HEK293 (cell line): ENCODE measurements around the gene SEC24C.

Experiments used
- CTCF ChIP-seq: fragments of 450-650 bp; formaldehyde crosslinking; IDR thresholded peaks from 2 replicates; pipeline ENCODE4 v1.5.1; 2016; ENCODE audit warnings: missing biosample characterization, missing genetic modification characterization
- PRDM6 ChIP-seq: fragments of 450-650 bp; formaldehyde crosslinking; IDR thresholded peaks from 2 replicates; pipeline ENCODE4 v1.5.1; 2017; ENCODE audit warnings: missing biosample characterization, missing genetic modification characterization
- SETDB1 ChIP-seq: IDR thresholded peaks from one replicate; pipeline ENCODE4 v1.6.1; 2017; ENCODE audit warnings: mild to moderate bottlenecking, low read length, moderate library complexity, mixed read lengths; ENCODE audit not compliant: insufficient read length
- TF ChIP-seq, protein P1 (sequence below): fragments of 450-650 bp; formaldehyde crosslinking; IDR thresholded peaks from 2 replicates; pipeline ENCODE4 v1.5.1; 2017; ENCODE audit warnings: missing biosample characterization, missing genetic modification characterization

- TF ChIP-seq, protein P1, sequence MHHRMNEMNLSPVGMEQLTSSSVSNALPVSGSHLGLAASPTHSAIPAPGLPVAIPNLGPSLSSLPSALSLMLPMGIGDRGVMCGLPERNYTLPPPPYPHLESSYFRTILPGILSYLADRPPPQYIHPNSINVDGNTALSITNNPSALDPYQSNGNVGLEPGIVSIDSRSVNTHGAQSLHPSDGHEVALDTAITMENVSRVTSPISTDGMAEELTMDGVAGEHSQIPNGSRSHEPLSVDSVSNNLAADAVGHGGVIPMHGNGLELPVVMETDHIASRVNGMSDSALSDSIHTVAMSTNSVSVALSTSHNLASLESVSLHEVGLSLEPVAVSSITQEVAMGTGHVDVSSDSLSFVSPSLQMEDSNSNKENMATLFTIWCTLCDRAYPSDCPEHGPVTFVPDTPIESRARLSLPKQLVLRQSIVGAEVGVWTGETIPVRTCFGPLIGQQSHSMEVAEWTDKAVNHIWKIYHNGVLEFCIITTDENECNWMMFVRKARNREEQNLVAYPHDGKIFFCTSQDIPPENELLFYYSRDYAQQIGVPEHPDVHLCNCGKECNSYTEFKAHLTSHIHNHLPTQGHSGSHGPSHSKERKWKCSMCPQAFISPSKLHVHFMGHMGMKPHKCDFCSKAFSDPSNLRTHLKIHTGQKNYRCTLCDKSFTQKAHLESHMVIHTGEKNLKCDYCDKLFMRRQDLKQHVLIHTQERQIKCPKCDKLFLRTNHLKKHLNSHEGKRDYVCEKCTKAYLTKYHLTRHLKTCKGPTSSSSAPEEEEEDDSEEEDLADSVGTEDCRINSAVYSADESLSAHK (tag by site-specific recombination) = no peak
- TF ChIP-seq PRDM6 (tag by site-specific recombination) = no peak
- no peak for TF ChIP-seq SETDB1
- TF ChIP-seq CTCF (tag by site-specific recombination) = no peak
Observed at GRCh38 chr10:73734796-73735305, 9.3 kb upstream of the SEC24C start.
